GM19240 (cell line): ENCODE measurements around the gene ZBTB8B.

Source experiments
- DNase-seq: peaks from one replicate; pipeline ENCODE4 v3.0.0; 2011; ENCODE audit warnings: low spot score; ENCODE audit not compliant: insufficient read length

ZBTB8B gene

GRCh38 chr1:32507021-32507420 lies 42.1 kb downstream of the ZBTB8B start:
- DNase-seq: no peak

- DNase-seq: no peak
Observed at GRCh38 chr1:32508761-32509160, 43.9 kb downstream of the ZBTB8B start.

GRCh38 chr1:32509939-32510338 lies 45.1 kb downstream of the ZBTB8B start:
- DNase-seq: no peak
